HG03565 (cell line): Measurements from ENCODE around the gene VWA8.
"Not testable (repeated sequence)": the region's sequence is repeated elsewhere in the genome, so short reads cannot be mapped to it uniquely, and the experiment has no call there.

Experiments
- ATAC-seq: cut with Tn5 transposase; IDR thresholded peaks from one replicate; pipeline ENCODE4 v1.9.1; 2021; ENCODE audit warnings: mild to moderate bottlenecking, moderate library complexity; ENCODE audit not compliant: unreplicated experiment

Gene VWA8

GRCh38 chr13:41651413-41652058 lies 309.4 kb downstream of the VWA8 start:
- no peak for ATAC-seq

- ATAC-seq, result no peak
These were observed 310.2 kb downstream of the VWA8 start for GRCh38 chr13:41650706-41651105.

GRCh38 chr13:41649659-41650058 lies 311.2 kb downstream of the VWA8 start:
- no peak for ATAC-seq

DNA sequence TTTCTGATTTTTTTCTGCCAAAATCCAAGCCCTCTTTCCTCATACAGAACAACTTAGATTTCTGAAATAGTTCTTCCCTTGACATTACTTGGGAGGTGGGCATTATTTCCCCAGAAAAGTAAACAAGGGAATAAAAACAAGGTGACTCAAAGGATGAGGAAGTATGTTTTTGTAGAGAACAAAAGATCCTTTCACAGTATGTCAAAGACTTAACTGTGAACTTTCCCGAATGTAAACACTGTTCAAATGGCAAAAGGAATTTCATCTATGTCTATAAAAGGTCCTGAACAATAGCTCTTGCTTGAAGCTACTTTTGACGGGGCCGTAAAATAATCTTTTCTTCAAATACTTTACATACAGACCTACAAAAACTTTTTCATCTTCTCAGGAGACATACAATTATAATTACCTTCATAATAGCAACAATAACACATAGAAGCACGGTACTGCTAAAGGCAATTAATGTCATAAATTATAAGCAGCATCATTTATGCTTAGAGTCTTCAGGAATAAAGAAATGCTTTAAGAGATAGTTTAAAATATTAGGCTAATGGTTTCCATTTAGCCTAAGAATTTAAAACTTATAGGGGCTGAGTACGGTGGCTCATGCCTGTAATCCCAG lies 312.5 kb downstream of the VWA8 start:
- ATAC-seq, result no peak

DNA sequence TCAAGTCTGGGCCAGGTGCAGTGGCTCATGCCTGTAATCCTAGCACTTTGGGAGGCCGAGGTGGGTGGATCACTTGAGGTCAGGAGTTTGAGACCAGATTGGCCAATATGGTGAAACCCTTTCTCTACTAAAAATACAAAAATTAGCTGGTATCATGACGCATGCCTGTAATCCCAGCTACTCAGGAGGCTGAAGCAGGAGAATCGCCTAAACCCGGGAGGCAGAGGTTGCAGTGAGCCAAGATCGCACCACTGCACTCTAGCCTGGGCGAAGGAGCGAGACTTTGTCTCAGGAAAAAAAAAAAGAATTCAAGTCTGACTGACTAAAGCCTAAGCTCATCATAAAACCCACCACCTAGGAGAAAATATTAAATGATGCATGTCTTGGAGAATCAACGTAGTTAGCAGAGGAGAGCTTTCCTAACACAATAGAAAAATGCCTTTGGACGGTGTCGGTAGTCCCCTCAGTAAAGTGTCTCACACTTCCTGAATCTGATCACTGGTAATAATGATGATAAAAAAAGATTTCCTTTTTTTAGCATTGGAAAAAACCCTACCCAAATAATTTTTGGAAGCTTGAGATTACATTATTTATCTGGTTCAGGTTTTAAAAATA lies 313.1 kb downstream of the VWA8 start:
- ATAC-seq, result not testable (repeated sequence)

DNA sequence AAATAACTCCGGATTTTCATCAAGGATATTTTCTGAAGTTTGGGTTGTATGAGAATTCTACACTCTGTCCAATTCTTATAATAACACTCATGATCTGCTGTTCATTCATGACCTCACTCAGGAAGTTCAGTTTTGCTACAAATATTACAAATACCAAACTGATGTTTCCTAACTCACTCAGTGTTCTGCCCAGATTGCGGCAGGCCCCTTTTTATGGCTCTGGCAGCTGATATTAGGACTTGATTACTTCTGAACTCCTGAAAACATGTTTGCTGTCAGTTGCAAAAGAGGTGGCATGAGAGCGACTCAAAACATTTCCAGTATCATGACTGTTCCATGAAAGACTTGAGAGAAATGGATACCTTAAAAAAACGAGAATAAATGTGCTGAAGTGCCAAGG lies 315.6 kb downstream of the VWA8 start:
- no peak for ATAC-seq

DNA sequence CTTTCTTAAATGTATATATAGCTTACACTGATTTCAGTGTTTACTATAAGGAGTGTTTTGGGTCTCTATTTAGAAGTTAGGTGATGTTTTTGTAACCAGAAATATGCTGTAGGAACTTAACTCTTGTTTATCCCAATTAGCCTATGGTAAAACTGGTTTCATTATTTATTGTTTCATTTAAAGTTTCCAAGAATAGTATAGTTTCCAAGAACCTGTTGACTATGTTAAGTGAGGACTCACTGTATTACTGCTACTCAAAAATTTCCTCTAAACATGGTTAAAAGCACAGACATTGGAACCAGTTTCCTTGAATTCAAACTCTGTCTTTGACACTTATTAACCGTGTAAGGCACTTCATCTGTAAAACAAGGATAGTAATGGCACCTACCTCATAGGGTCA lies 316.2 kb downstream of the VWA8 start:
- no peak for ATAC-seq

GRCh38 chr13:41643507-41643906 lies 317.4 kb downstream of the VWA8 start:
- ATAC-seq, result no peak

DNA sequence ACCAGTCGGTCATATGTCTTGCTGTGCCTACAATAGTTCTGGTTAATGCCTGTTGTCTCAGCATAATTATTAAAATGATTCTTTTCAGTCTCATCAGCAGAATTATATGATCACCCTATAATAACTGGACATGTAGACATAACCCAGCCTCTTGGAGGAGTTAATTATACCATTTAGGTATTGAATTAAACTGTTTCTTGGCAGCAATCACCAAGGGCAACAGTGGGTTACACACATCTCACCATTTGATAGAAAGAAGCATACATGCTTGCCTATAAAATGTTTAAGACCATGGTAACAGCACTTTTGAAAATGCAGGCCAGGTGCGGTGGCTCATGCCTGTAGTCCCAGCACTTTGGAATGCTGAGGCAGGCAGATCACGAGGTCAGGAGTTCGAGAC lies 318.9 kb downstream of the VWA8 start:
- ATAC-seq, result no peak

DNA sequence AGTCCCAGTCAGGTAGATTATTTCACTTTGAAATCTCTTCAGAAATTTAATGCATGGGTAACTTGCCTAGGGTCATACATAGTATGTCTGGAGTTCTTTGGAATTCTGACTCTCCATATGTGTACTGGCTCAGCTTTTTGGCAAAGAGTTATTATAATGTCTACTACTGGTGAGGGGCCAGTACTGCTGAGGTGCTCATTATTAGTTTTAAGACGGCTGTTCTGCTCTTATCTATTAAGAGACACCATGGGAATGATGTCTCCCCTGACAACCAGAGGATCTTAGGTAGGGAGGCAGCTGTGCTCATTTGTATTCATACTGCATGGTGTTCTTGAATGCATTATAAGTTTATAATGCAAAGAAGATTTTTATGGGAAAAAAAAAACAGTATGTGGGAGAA lies 319.5 kb downstream of the VWA8 start:
- no peak for ATAC-seq

- no peak for ATAC-seq
These were observed 320.7 kb downstream of the VWA8 start for GRCh38 chr13:41639955-41640780.

DNA sequence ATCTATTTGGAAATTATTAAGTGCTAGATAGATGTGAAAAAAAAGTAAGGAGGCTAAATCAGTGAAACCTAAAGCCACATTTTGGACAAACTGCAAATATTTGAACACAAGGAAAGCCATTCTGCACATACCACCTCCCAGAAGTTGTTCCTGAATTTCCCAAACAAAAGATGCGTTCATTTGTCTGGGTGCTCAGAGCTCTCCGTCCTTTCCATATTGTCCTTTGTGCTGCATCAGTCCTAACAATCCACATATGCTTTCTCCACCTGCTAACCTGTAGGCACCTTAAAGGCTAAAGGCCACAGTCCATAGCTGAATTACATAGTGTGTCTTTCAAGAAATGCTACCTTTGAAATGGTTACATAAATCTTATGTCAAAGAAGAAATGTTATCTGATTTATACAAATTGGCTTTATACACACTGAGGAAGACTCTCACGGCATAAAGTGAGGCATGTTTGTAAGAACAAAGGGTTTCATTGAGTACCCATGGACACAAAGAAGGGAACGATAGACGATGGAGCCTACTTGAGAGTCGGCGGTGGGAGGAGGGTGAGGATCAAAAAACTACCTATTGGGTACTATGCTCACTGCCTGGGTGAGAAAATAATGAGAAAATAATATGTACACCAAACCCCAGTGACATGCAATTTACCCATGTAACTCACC lies 321.5 kb downstream of the VWA8 start:
- ATAC-seq, result no peak

DNA sequence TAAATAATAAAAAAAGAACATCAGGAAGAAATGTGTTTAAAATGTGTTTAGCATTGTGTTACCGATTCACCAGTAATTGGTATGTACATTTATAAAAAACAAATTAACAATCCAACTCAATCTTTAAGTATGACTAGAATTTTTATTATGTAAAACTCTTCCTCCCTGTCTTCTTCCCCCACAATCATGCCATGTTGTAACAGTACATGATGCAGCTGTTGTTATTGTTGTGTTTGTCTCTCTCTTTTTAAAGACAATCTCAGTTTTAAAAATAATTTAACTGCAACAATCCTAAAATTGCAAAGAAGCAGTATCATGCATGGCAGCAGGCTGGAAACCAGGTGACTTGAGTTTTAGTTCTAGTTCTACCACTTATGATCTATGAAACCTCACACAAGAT lies 323.3 kb downstream of the VWA8 start:
- no peak for ATAC-seq

DNA sequence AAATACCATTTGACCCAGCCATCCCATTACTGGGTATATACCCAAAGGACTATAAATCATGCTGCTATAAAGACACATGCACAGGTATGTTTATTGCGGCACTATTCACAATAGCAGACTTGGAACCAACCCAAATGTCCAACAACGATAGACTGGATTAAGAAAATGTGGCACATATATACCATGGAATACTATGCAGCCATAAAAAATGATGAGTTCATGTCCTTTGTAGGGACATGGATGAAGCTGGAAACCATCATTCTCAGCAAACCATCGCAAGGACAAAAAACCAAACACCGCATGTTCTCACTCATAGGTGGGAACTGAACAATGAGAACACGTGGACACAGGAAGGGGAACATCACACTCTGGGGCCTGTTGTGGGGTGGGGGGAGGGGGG lies 323.9 kb downstream of the VWA8 start:
- not testable (repeated sequence) for ATAC-seq

DNA sequence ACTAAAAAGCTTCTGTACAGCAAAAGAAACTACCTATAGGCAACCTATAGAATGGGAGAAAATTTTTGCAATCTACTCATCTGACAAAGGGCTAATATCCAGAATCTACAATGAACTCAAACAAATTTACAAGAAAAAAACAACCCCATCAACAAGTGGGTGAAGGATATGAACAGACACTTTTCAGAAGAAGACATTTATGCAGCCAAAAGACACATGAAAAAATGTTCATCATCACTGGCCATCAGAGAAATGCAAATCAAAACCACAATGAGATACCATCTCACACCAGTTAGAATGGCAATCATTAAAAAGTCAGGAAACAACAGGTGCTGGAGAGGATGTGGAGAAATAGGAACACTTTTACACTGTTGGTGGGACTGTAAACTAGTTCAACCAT lies 324.3 kb downstream of the VWA8 start:
- not testable (repeated sequence) for ATAC-seq

DNA sequence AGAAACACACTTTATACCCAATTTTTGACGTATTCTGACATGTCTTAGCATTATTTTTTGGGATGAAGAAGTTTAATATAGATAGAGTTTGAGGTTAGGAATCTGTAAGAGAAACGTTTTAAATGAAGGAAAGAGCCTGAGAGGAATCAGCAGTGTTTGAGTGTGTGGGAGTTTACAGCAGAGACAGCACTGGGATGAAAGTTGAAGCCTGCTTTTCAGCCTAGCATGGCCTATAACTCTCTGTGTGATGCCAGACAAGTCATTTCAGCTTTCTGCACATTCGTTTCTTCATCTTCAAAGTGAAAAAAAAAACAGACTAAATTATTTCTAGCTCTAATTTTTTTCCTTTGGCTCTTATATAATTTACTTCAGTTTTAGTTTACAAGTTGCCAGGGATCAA lies 326.5 kb downstream of the VWA8 start:
- no peak for ATAC-seq

DNA sequence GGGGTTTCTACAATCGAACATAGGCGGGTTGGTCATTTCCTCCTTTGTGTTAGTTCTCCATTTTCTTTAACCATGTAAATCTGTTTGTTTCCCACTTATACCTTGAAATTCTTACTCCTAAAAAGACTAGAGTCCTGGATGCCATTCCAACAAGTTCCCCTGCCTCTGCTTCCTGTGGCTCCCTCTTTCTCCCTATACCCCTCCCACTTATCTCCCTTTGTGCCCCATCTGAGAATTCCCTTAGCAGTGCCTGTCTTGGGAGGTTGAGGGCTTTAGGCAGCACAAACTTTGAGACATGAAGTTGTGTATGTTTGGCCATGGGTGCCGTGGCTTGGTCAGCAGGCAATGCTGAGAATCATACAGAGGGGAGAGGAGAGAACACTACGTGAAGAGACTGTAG lies 327.1 kb downstream of the VWA8 start:
- no peak for ATAC-seq

DNA sequence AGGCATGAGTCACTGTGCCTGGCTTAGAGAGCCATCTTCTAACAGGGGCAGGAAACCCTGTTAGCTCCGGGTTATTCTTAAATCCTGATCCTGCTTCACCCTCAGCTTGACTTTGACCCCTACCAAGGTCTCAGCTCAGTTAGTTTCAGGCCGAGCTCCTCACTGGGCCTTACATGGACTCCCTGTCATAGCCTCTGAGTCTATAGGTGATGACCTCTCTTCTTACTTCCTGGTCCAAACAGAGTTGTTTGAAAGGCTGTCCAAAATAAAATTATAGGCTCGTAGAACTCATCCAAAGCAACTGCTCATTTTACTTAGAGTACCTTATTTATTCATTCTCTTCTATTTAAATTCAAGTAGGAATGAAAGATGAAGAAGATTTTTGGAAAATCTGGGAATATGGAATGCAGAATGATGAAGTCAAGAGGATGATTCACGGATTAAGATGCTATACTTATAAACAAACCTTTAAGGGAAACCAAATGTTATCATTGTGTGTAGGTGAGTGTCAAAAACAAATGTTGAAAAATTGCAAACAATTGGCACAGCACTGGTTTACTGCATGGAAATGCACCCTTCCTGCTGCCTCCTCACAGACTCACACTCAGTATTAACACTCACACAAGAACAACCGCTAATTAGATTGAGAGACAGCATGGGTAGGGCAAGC lies 329.5 kb downstream of the VWA8 start:
- no peak for ATAC-seq

- ATAC-seq, result no peak
These were observed 333.5 kb downstream of the VWA8 start for GRCh38 chr13:41627425-41627824.

- no peak for ATAC-seq
These were observed 336.9 kb downstream of the VWA8 start for GRCh38 chr13:41624041-41624440.
